Large intestine (tissue), 3 donors: ENCODE results near the gene OR52M1. TPM values are rescaled to one million over a fixed set of nuclear protein-coding genes. Genes with fewer than 3 reads are reported as not detected.

Experiments used
- DNase-seq, 2 donors: peaks; one replicate each; pipeline versions ENCODE4 v3.0.0 to v3.0.0-alpha.2; 2013
- H3K27ac ChIP-seq: one replicate; pipeline ENCODE4 v1.5.1; 2013; ENCODE audit warnings: low read length
- H3K27me3 ChIP-seq: 2 replicates; pipeline ENCODE4 v1.6.1; 2013; ENCODE audit warnings: low read length; ENCODE audit not compliant: control insufficient read depth, insufficient read depth
- H3K36me3 ChIP-seq: 2 replicates; pipeline ENCODE4 v1.6.1; 2013; ENCODE audit warnings: low read length; ENCODE audit not compliant: control insufficient read depth, insufficient read depth
- H3K4me1 ChIP-seq: one replicate; pipeline ENCODE4 v1.6.1; 2013; ENCODE audit warnings: low read length; ENCODE audit not compliant: control insufficient read depth, insufficient read depth
- H3K4me3 ChIP-seq: one replicate; pipeline ENCODE4 v1.5.1; 2013; ENCODE audit warnings: low read length
- H3K9me3 ChIP-seq: one replicate; pipeline ENCODE4 v1.6.1; 2013; ENCODE audit warnings: mild to moderate bottlenecking, low read depth, low read length, moderate library complexity; ENCODE audit not compliant: control insufficient read depth
- WGBS: methylation state at CpG from one replicate; pipeline ENCODE4 v1.1.5; 2013; ENCODE audit warnings: low lambda C conversion rate; ENCODE audit not compliant: insufficient coverage; 5-methylcytosine and 5-hydroxymethylcytosine counted together
- polyA plus RNA-seq: library from polyadenylated mRNA; unstranded; fragments of 120-200 nt; gene quantifications from one replicate; pipeline ENCODE4 v1.2.1, GENCODE V29; 2013

Gene OR52M1
- polyA plus RNA-seq, 1 donor, result not detected

DNA sequence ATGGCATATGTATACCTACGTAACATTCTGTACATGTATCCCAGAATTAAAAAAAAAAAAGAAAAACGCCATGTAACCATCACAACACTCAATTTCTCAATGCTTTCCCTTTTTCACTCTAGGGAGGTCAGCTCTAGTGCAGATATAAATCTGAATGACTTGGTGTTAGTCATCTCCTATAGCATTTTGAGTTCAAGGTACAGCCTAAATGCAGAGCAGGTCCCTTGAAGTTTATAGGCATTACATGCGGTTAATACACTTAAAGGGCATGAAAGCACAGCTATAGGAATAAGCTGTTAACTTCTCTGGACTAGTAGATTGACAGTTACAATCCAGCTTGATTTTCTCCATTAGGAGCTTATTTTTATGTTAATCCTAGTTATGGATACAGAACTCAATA is 20.4 kb downstream of the OR52M1 start:
- Histone ChIP-seq H3K27ac (no peak overlapping the region), H3K4me1 (peaks cover under 1% of the 10 kb centered on the region), H3K9me3 (peaks cover 2% of the 10 kb centered on the region), H3K4me3 (no peak overlapping the region), H3K27me3 (no peaks in the 10 kb centered on the region), H3K36me3 (no peaks in the 10 kb centered on the region)
- WGBS, result no CpG with 5 or more reads among the region's 3 CpGs
- DNase-seq, result peak in 1 of 2 donors; percentile 19

- Histone ChIP-seq H3K27me3 (no peaks in the 10 kb centered on the region), H3K36me3 (no peaks in the 10 kb centered on the region), H3K9me3 (no peaks in the 10 kb centered on the region), H3K4me1 (no peaks in the 10 kb centered on the region), H3K27ac (no peak overlapping the region), H3K4me3 (no peak overlapping the region)
- no CpG with 5 or more reads among the region's 18 CpGs for WGBS
- no peak for DNase-seq
Observed at GRCh38 chr11:4569075-4569474, 24.1 kb downstream of the OR52M1 start.

GRCh38 chr11:4576880-4577279 is 31.9 kb downstream of the OR52M1 start:
- Histone ChIP-seq H3K9me3 (no peaks in the 10 kb centered on the region), H3K4me1 (no peaks in the 10 kb centered on the region), H3K27me3 (no peaks in the 10 kb centered on the region), H3K27ac (no peak overlapping the region), H3K36me3 (no peaks in the 10 kb centered on the region), H3K4me3 (no peak overlapping the region)
- WGBS, result 40% methylated on average over 1 of the region's 3 CpGs
- DNase-seq, result no peak

GRCh38 chr11:4577761-4578160 is 32.8 kb downstream of the OR52M1 start:
- H3K4me3 ChIP-seq, result no peak overlapping the region
- no peak overlapping the region for H3K27ac ChIP-seq
- H3K4me1 ChIP-seq, result no peaks in the 10 kb centered on the region
- no peaks in the 10 kb centered on the region for H3K27me3 ChIP-seq
- H3K9me3 ChIP-seq, result no peaks in the 10 kb centered on the region
- WGBS, result no CpG with 5 or more reads among the region's 2 CpGs
- no peaks in the 10 kb centered on the region for H3K36me3 ChIP-seq
- DNase-seq, result no peak

DNA sequence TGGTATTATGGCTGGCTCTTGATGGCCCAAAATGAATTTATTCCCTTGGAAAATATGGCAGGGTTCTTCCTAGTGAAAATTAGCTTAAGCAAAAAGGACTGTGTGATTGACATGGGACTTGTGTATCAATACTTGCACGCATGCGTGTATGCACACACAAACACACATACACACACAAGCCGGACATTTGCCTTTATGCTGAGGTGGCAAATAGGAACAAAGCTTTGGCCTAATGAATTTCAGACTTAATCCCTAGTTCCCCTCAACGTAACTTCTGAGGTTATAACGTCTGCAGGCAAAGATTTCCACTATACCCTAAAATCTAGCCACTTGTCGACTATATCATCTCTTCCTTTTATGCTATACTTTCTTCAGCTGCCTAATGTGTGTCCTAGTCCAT is 33.6 kb downstream of the OR52M1 start:
- no peak overlapping the region for H3K4me3 ChIP-seq
- H3K27ac ChIP-seq, result no peak overlapping the region
- H3K36me3 ChIP-seq, result no peaks in the 10 kb centered on the region
- no peaks in the 10 kb centered on the region for H3K9me3 ChIP-seq
- no peaks in the 10 kb centered on the region for H3K27me3 ChIP-seq
- H3K4me1 ChIP-seq, result no peaks in the 10 kb centered on the region
- DNase-seq, result no peak
- 100% methylated on average over 1 of the region's 6 CpGs for WGBS

GRCh38 chr11:4580124-4580523 is 35.1 kb downstream of the OR52M1 start:
- Histone ChIP-seq H3K27me3 (no peaks in the 10 kb centered on the region), H3K27ac (no peak overlapping the region), H3K9me3 (no peaks in the 10 kb centered on the region), H3K36me3 (no peaks in the 10 kb centered on the region), H3K4me3 (no peak overlapping the region), H3K4me1 (no peaks in the 10 kb centered on the region)
- no peak for DNase-seq
- 80% methylated on average over 1 of the region's 1 CpG for WGBS

DNA sequence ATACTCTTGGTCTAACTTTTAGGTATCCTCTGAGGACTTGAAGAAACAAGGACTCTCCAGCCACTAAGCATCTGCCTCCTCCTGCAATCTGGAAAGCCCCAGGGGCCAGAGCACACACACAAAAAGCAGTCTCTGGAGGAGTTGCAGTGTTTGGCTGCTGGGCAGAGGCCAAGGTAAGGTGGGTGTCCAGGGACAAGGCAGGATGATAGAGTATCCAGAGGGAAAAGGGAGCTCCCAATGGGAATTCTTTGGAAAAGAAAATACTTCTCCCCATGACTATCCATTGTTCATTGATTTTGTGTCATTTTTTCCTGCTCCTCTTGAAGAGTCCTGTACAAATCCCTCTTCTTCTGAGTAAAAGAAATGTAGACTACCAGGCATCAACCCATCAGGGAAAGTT is 36.5 kb downstream of the OR52M1 start, which contains the start of gene OR52I2:
OR52I2 (plus strand) TSS at position 301 of the 400 bp plus-strand sequence.
- H3K9me3 ChIP-seq, result no peaks in the 10 kb centered on the region
- H3K27me3 ChIP-seq, result no peaks in the 10 kb centered on the region
- DNase-seq, result no peak
- H3K27ac ChIP-seq, result no peak within 1 kb of the TSS
- H3K4me3 ChIP-seq, result no peak within 1 kb of the TSS
- H3K36me3 ChIP-seq, result no peaks in the 10 kb centered on the region
- H3K4me1 ChIP-seq, result no peaks in the 10 kb centered on the region

DNA sequence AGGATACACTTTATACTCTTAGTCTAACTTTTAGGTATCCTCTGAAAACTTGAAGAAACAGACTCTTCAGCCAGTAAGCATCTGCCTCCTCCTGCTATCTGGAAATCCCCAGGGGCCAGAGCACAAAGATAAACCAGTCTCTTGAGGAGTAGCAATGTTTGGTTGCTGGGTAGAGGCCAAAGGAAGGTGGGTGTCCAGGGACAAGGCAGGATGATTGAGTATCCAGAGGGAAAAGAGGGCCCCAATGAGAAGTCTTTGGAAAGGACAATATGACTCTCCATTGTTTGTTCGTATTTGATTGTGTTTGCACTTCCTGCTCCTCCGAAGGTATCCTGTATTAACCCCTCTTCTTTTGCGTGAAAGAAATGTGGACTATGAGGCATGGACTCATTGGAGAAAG is 44.0 kb downstream of the OR52M1 start:
- no peaks in the 10 kb centered on the region for H3K27me3 ChIP-seq
- DNase-seq, result no peak

DNA sequence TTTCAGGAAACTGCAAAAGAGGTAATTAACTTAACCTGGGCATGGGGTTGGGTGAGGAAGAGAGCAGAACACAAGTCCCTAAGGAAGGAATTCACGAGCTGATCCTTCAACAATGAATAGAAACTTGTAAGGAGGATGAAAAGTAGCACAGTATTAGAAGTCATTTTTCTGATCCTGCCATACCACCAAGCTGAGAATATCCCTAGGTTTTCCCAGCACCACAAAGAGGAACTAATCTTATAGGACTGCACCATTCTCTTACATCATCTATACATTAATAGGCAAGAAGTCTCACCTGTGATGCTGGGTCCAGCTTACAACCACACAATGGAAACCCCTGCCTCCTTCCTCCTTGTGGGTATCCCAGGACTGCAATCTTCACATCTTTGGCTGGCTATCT is 48.7 kb downstream of the OR52M1 start, which contains the start of gene OR52I1:
OR52I1 (plus strand) TSS at position 301 of the 400 bp plus-strand sequence; CDS start at position 301, 0 bp downstream.
- Histone ChIP-seq H3K27me3 (no peaks in the 10 kb centered on the region), H3K36me3 (peaks cover 9% of the 10 kb centered on the region)
- WGBS, result no CpG with 5 or more reads among the region's 1 CpG

More for the DNA sequence above, 44.0 kb downstream of the OR52M1 start:
- 33% methylated on average over 1 of the region's 3 CpGs for WGBS
- no peak overlapping the region for H3K4me3 ChIP-seq
- H3K4me1 ChIP-seq, result no peaks in the 10 kb centered on the region
- H3K9me3 ChIP-seq, result no peaks in the 10 kb centered on the region
- H3K27ac ChIP-seq, result no peak overlapping the region
- no peaks in the 10 kb centered on the region for H3K36me3 ChIP-seq

More for the DNA sequence above, 48.7 kb downstream of the OR52M1 start, which contains the start of gene OR52I1:
- DNase-seq, result no peak
- Histone ChIP-seq H3K4me1 (no peaks in the 10 kb centered on the region), H3K9me3 (no peaks in the 10 kb centered on the region), H3K4me3 (no peak within 1 kb of the TSS), H3K27ac (no peak within 1 kb of the TSS)
